Measurements from ENCODE around the gene ZNF780A.
"Not testable (repeated sequence)": the region's sequence is repeated elsewhere in the genome, so short reads cannot be mapped to it uniquely, and the experiment has no call there.

ZNF780A gene

GRCh38 chr19:40090241-40091204 is at the start of gene ZNF780A:
Gene ZNF780A, minus strand, starts transcription at chr19:40090943. Its CDS starts 6,190 bp downstream, at chr19:40084753.
- peak; percentile 75 for DNase-seq (ENCODE audit: low spot score)

DNA sequence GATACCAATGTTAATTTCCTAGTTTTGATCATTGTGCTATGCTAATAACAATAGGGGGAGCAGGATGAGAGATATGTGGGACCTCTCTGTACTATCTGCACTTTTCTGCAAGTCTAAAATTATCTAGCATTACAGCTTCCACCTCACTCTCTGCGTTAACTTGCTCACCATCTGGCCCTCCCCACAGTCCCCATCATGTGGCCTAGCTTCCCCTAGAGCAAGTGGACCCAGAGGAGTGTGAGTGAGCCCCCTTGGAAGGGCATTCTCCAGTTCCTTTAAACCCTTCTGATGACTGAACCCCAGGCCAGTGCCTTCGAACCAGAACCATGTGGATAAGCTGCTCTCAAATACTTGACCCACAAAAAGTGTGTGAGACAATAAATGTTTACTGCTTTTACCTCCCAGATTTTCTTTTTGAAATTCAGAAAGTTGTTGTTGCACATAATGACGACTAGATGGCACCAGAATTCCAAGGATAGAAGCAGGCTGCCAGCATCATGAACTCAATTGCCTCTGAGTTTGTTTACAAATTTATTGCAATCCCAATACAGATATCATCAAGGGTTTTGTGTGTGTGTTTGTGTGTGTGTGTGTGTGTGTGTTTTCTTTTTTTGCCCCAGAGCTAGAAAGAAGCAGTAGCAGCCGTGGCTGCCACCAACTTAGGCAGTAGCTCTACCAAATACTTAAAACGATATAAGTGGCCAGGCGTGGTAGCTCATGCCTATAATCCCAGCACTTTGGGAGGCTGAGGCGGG is 49.0 kb upstream of the ZNF780A start:
- DNase-seq (ENCODE audit: low spot score), result peak; percentile 53

DNA sequence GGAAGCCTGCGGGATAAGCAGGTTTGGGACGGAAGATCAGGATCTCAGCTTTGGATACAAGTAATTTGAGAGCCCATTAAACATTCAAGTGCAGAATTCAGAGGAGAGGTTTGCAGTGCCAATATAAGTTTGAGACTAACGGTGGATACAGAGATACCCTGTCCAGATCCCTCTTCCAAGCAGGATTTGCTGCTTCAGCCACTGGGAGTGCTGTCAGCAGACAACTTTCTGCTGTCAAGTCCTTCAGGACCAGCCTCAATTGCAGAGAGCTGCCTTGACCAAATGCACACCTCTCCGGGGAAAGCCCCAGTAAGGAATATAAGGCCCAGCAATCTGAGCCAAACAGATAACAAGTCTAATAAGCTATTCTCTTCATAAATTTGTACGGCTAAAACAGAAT is 46.1 kb upstream of the ZNF780A start:
- DNase-seq (ENCODE audit: low spot score), result no peak

DNA sequence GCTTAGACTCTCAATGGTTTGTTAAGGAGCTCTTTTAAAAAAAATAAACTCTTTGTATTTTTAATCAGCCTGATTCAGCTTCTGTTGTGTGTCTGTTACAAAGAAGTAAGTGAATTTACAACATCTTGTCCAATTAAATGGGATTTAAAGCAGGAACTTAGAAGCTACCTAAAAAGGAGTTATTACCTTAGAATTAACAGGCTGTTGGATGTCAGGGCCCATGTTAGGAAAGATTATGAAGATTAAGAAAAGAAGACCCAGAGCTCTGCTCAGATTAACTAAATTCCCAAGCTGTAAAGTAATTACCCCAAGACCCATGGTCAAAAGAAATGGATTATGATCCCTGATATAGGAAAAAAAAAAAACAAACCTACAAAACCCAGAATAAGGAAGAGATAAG is 44.1 kb upstream of the ZNF780A start:
- DNase-seq (ENCODE audit: low spot score), result no peak

- no peak for DNase-seq (ENCODE audit: low spot score)
Observed at GRCh38 chr19:40133491-40133890, 42.7 kb upstream of the ZNF780A start.

DNA sequence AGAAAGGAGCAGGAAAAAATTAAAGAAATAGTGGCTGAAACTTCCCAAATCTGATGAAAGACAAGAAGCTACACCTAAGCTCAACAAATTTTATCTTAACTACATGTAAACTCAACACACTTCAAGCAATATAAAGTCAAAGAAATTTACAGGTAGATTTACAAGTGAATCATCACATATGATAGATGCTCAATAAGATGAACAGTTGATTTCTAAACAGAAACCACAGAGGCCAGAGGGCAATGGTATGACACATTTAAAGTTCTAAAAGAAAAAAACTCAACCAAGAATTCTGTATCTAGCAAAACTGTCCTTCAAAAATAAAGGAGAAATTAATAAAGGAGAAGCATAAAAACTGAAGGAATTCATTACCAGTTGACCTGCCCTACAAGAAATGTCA is 39.3 kb upstream of the ZNF780A start:
- no peak for DNase-seq (ENCODE audit: low spot score)

GRCh38 chr19:40129425-40129824 is 38.7 kb upstream of the ZNF780A start:
- DNase-seq (ENCODE audit: low spot score), result no peak

DNA sequence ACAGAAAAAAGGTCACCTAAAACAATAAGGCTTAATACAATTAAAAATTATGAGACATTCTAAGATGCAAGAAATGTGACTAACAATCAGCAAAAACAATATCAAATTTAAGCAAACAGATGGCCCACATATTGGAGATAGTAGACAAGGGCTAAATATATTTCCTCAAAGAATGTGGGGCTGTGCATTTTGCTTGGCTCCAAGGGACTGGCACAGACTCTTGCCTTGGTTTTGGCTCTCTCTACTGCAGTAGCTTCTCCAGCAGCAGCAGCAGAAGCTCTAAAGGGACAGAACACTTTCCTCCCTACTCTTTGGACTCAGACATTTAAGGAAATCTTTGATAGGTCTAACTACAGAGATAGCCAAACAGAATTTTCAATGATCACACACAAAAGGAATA is 38.2 kb upstream of the ZNF780A start:
- no peak for DNase-seq (ENCODE audit: low spot score)

DNA sequence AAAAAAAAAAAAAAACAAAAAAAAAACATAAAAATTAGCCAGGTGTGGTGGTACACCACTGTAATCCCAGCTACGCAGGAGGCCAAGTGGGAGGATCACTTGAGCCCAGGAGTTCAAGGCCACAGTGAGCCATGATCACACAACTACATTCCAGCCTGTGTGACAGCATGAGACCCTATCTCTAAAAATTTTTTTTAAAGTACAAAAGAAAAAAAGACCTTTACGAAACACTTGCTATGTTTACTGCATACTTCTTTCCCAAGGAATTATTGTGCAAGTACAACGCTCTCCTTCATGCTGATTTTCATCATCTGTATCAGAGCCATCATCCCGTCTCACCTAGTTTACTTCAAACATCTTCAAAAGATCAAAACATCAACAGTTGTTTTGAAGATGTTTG is 28.6 kb upstream of the ZNF780A start:
- DNase-seq (ENCODE audit: low spot score), result no peak

DNA sequence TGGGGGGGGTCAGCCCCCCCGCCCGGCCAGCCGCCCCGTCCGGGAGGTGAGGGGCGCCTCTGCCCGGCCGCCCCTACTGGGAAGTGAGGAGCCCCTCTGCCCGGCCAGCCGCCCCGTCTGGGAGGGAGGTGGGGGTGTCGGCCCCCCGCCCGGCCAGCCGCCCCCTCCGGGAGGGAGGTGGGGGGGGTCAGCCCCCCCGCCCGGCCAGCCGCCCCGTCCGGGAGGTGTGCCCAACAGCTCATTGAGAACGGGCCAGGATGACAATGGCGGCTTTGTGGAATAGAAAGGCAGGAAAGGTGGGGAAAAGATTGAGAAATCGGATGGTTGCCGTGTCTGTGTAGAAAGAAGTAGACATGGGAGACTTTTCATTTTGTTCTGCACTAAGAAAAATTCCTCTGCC is 27.9 kb upstream of the ZNF780A start:
- DNase-seq (ENCODE audit: low spot score), result not testable (repeated sequence)

DNA sequence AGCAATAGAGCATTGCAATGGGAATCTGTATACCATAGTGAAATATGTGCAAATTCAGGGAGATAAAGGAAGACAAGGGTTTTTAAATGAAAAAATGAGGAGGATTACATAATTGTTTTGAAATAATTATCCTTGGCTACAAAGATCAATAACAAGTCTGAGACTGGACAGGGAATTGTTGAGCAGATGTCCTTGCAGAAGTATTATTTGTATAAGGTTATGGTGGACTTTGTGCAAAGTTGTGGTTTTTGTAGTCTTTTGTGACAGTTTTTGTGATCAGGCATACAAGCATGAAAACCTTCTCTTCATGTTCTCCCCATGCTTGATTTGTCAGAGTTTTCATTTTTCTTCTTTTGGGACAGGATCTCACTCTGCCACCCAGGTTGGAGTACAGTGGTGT is 25.3 kb upstream of the ZNF780A start:
- no peak for DNase-seq (ENCODE audit: low spot score)

DNA sequence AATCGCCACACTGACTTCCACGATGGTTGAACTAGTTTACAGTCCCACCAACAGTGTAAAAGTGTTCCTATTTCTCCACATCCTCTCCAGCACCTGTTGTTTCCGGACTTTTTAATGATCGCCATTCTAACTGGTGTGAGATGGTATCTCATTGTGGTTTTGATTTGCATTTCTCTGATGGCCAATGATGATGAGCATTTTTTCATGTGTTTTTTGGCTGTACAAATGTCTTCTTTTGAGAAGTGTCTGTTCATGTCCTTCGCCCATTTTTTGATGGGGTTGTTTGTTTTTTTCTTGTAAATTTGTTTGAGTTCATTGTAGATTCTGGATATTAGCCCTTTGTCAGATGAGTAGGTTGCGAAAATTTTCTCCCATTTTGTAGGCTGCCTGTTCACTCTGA is 23.4 kb upstream of the ZNF780A start:
- not testable (repeated sequence) for DNase-seq (ENCODE audit: low spot score)

GRCh38 chr19:40112271-40112670 is 21.5 kb upstream of the ZNF780A start:
- DNase-seq (ENCODE audit: low spot score), result not testable (repeated sequence)

DNA sequence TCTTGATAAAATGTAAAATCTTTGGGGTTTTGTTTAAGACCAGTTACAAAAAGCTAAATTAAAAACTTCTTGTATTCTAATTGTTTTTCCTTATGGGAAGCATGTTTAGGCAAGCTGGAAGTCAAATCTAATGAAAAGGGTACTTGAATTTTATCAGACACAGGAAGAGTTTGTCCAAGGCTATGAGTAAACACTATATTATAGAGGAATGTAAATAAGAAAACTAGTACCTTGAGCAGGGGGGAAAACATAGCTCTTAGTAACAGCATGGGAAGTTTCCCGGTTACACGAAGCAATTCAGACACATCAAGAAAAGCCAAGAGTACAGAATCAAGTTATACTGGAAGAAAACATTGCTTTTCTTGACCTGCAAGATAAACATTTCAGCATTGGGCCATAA is 19.8 kb upstream of the ZNF780A start:
- no peak for DNase-seq (ENCODE audit: low spot score)

- DNase-seq (ENCODE audit: low spot score), result no peak
Observed at GRCh38 chr19:40104754-40105153, 14.0 kb upstream of the ZNF780A start.

DNA sequence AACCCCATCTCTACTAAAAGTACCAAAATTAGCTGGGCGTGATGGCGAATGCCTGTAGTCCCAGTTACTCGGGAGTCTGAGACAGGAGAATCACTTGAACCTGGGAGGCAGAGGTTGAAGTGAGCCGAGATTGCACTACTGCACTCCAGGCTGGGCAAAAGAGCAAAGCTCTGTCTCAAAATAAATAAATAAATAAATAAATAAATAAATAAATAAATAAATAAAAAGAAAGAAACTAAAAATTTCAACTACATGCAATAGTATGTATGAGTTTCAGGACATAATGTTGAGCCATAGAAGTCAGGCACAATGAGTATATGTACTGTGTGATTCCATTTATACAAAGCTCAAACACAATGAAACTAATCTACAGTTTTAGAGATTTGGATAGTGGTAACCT is 12.9 kb upstream of the ZNF780A start:
- DNase-seq (ENCODE audit: low spot score), result no peak

GRCh38 chr19:40101813-40102212 is 11.1 kb upstream of the ZNF780A start:
- no peak for DNase-seq (ENCODE audit: low spot score)

DNA sequence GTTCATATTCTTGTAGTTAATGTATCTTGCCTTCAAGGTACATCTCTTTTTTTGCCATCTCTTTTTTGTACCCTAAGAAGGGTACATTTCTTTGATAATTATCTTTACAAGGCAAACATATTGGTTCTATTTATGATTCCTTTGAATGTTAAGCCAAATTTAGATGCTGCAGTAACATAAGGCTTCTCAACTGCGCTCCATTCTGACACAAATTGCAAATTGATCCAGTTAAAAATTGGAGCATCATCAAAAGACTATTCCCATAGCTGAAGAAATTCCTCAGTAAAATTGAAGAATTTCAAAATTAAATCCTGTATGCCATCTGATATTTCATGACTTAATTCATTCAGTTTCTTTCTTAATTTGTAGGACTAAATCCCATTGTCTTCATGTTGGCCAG is 2.7 kb upstream of the ZNF780A start:
- DNase-seq (ENCODE audit: low spot score), result no peak

GRCh38 chr19:40091205-40092129 is 724 bp upstream of the ZNF780A start:
- no peak for DNase-seq (ENCODE audit: low spot score)

GRCh38 chr19:40089462-40089861 is 1.3 kb downstream of the ZNF780A start:
- peak; percentile 12 for DNase-seq (ENCODE audit: low spot score)

DNA sequence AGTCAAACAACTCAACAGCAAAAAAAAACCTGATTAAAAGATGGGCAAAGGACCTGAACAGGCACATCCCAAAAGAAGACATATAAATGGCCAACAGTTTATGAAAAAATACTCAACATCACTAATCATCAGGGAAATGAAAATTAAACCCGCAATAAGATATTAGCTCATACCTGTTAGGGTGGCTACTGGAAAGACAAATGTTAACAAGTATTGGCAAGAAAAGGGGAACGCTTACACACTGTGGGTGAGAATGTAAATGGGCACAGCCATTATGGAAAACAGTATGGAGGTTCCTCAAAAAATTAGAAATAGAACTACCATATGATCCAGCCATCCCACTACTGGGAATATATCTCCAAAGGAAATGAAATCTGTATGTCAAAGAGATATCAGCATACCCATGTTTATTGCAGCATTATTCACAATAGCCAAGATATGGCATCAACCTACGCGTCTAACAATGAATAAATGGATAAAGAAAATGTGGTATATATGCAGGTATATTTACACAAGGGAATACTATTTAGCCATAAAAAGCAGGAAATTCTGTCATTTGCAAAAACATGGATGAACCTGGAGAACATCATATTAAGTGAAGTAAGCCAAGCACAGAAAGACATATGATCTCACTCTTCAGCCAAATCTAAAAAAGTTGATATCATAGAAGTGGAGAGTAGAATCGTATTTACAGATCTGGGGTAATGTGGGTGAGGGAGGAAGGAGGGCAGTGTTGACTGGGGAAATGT is 2.3 kb downstream of the ZNF780A start:
- DNase-seq (ENCODE audit: low spot score), result no peak
